Activated naive CD8-positive, alpha-beta T cell treated with anti-CD3 and anti-CD28 coated beads for 36 hours (primary cell): ENCODE results near the gene CZIB. TPM values are rescaled to one million over a fixed set of nuclear protein-coding genes. Genes with fewer than 3 reads are reported as not detected.
"Not testable (repeated sequence)": the region's sequence is repeated elsewhere in the genome, so short reads cannot be mapped to it uniquely, and the experiment has no call there.

Experiments
- DNase-seq: peaks from one replicate; pipeline ENCODE4 v3.0.0; 2021
- H3K27ac Mint-ChIP-seq: one replicate; pipeline ENCODE4 v1.8.0; 2022; ENCODE audit warnings: mild to moderate bottlenecking, moderate library complexity, mixed read lengths
- H3K27me3 Mint-ChIP-seq: one replicate; pipeline ENCODE4 v1.8.0; 2022; ENCODE audit warnings: mild to moderate bottlenecking, mixed read lengths
- H3K36me3 Mint-ChIP-seq: one replicate; pipeline ENCODE4 v1.8.0; 2021; ENCODE audit warnings: mild to moderate bottlenecking, mixed read lengths
- H3K4me1 Mint-ChIP-seq: one replicate; pipeline ENCODE4 v1.8.0; 2021; ENCODE audit warnings: mixed read lengths
- H3K4me3 Mint-ChIP-seq: one replicate; pipeline ENCODE4 v1.8.0; 2022; ENCODE audit warnings: mild to moderate bottlenecking, moderate library complexity, mixed read lengths
- H3K9me3 Mint-ChIP-seq: one replicate; pipeline ENCODE4 v1.8.0; 2022; ENCODE audit warnings: mixed read lengths
- total RNA-seq, 2 experiments: library from RNA; stranded (reverse); gene quantifications; one replicate each; pipeline ENCODE4 v1.2.3, GENCODE V29; 2021

CZIB gene
- total RNA-seq, 2 experiments from 2014 or later, result 43.4 to 44.8 TPM

GRCh38 chr1:53206735-53207379, 13.6 kb downstream of the CZIB start:
- Mint-ChIP-seq H3K4me3 (no peak overlapping the region), H3K36me3 (peaks cover 59% of the 10 kb centered on the region), H3K27ac (no peak overlapping the region), H3K9me3 (peaks cover 15% of the 10 kb centered on the region), H3K27me3 (no peaks in the 10 kb centered on the region), H3K4me1 (no peaks in the 10 kb centered on the region)
- DNase-seq, result no peak

- not testable (repeated sequence) for H3K4me3 Mint-ChIP-seq, H3K27me3 Mint-ChIP-seq, DNase-seq, H3K27ac Mint-ChIP-seq, H3K4me1 Mint-ChIP-seq
- peaks cover 15% of the 10 kb centered on the region for H3K9me3 Mint-ChIP-seq
- peaks cover 59% of the 10 kb centered on the region for H3K36me3 Mint-ChIP-seq
Observed at GRCh38 chr1:53206083-53206685, 14.2 kb downstream of the CZIB start.

DNA sequence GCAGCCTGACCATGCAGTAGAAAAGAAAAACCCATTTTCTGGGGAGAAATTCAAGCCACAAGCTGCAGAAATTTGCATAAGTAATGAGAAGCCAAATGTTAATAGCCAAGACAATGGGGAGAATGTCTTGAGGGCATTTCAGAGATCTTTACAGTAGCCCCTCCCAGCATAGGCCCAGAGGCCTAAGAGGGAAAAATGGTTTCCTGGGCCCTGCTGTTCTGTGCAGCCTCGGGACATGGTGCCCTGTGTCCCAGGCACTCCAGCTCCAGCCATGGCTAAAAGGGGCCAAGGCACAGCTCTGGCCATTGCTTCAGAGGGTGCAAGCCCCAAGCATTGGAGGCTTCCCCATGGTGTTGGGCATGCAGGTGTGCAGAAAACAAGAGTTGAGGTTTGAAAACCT, 14.9 kb downstream of the CZIB start:
- H3K27ac Mint-ChIP-seq, result not testable (repeated sequence)

DNA sequence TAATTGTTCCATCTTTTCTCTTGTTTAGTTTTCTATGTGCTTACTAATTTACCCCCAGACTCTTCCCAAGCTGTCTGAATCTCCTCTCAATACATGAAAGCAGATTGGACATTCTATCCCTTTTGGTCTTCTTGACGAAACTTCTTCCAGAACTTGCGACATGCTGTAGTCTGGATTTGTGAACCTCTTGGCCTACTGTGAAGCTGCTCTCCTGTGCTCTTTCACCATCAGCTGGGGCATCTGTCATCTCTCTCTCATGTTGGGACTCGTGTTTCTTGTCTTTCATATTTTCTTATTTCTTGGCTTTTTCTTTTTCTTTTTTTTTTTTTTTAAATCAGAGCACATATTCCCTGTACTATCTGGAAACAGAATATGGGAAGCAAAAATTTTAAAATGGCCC, 17.0 kb downstream of the CZIB start:
- H3K4me3 Mint-ChIP-seq, result no peak overlapping the region

More for the DNA sequence above, 14.9 kb downstream of the CZIB start:
- H3K4me1 Mint-ChIP-seq, H3K27me3 Mint-ChIP-seq, DNase-seq, H3K4me3 Mint-ChIP-seq: not testable (repeated sequence)
- Mint-ChIP-seq H3K9me3 (peaks cover 15% of the 10 kb centered on the region), H3K36me3 (peaks cover 59% of the 10 kb centered on the region)

GRCh38 chr1:53198241-53198651, 22.2 kb downstream of the CZIB start:
- H3K4me1 Mint-ChIP-seq, result peaks cover 20% of the 10 kb centered on the region
- no peaks in the 10 kb centered on the region for H3K27me3 Mint-ChIP-seq
- H3K9me3 Mint-ChIP-seq, result no peaks in the 10 kb centered on the region
- peak overlapping the region; percentile 90 for H3K4me3 Mint-ChIP-seq
- peak overlapping the region; percentile 93 for H3K27ac Mint-ChIP-seq
- DNase-seq, result no peak
- peaks cover 24% of the 10 kb centered on the region for H3K36me3 Mint-ChIP-seq

More for the DNA sequence above, 17.0 kb downstream of the CZIB start:
- DNase-seq, result no peak
- Mint-ChIP-seq H3K9me3 (peaks cover 15% of the 10 kb centered on the region), H3K4me1 (peaks cover 2% of the 10 kb centered on the region), H3K27me3 (no peaks in the 10 kb centered on the region), H3K36me3 (peaks cover 54% of the 10 kb centered on the region), H3K27ac (no peak overlapping the region)

GRCh38 chr1:53197291-53198200, 22.9 kb downstream of the CZIB start:
- Mint-ChIP-seq H3K4me1 (peaks cover 20% of the 10 kb centered on the region), H3K27me3 (no peaks in the 10 kb centered on the region), H3K4me3 (peak overlapping the region; percentile 90), H3K9me3 (no peaks in the 10 kb centered on the region), H3K27ac (peak overlapping the region; percentile 93), H3K36me3 (peaks cover 18% of the 10 kb centered on the region)
- DNase-seq, result no peak

GRCh38 chr1:53196485-53197290, 23.7 kb downstream of the CZIB start, which contains the start of gene CPT2:
TSS of gene CPT2 (plus strand) at chr1:53196824. CDS start at chr1:53196944, 120 bp downstream.
- H3K9me3 Mint-ChIP-seq, result no peaks in the 10 kb centered on the region
- peak within 1 kb of the TSS; percentile 93 for H3K27ac Mint-ChIP-seq
- H3K27me3 Mint-ChIP-seq, result no peaks in the 10 kb centered on the region
- H3K4me1 Mint-ChIP-seq, result peaks cover 20% of the 10 kb centered on the region
- peak within 1 kb of the TSS; percentile 90 for H3K4me3 Mint-ChIP-seq
- peak; percentile 95 for DNase-seq
- H3K36me3 Mint-ChIP-seq, result peaks cover 13% of the 10 kb centered on the region

GRCh38 chr1:53196017-53196484, 24.4 kb downstream of the CZIB start:
- Mint-ChIP-seq H3K9me3 (no peaks in the 10 kb centered on the region), H3K4me1 (peaks cover 20% of the 10 kb centered on the region), H3K27ac (peak overlapping the region; percentile 92), H3K27me3 (no peaks in the 10 kb centered on the region), H3K4me3 (peak overlapping the region; percentile 79), H3K36me3 (peaks cover 13% of the 10 kb centered on the region)
- no peak for DNase-seq

DNA sequence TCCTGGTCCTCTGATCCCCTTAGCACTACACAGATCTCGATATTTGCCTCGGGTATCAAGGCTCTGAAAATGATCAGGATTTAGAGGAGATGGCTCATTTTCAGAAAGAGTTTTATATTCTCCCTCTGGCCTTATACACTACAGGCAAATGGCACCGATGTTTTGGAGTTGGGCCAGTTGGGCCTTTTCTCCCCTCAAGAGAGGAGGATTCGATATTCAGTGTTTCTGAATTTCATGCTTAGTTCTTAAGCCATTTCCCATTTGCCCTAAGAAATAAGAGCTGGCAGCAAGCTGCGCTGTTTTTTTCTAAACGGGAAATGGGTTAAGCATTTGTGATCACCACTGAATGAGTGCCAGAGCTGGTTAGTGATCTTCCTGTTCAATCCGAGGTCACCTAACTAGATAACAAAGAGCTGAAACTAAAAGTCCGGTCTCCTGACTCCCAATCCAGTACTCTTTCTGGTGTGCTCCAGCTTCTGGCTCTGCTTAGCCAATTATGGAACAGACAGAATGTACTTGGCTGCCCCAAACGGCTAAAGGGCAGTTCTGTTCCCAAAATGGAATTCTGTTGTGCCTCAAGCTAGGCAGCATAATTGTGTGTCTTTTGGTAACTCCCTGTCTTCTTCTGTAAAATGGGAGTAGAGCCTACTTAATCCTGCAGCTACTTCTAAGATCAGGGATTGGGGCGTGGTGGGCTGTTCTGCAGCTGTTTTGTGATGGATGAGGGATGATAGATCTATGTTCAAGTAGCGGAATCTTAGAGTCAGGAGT, 25.0 kb downstream of the CZIB start:
- Mint-ChIP-seq H3K9me3 (no peaks in the 10 kb centered on the region), H3K27ac (no peak overlapping the region), H3K4me3 (no peak overlapping the region), H3K27me3 (no peaks in the 10 kb centered on the region), H3K36me3 (peaks cover 13% of the 10 kb centered on the region), H3K4me1 (peaks cover 20% of the 10 kb centered on the region)
- no peak for DNase-seq

- Mint-ChIP-seq H3K4me3 (no peak overlapping the region), H3K36me3 (no peaks in the 10 kb centered on the region), H3K27ac (no peak overlapping the region), H3K9me3 (no peaks in the 10 kb centered on the region), H3K27me3 (no peaks in the 10 kb centered on the region), H3K4me1 (no peaks in the 10 kb centered on the region)
- DNase-seq, result no peak
Observed at GRCh38 chr1:53190210-53190611, 30.2 kb downstream of the CZIB start.

GRCh38 chr1:53189061-53189460, 31.4 kb downstream of the CZIB start:
- Mint-ChIP-seq H3K4me3 (no peak overlapping the region), H3K4me1 (no peaks in the 10 kb centered on the region), H3K9me3 (no peaks in the 10 kb centered on the region), H3K27me3 (no peaks in the 10 kb centered on the region), H3K36me3 (no peaks in the 10 kb centered on the region), H3K27ac (no peak overlapping the region)
- DNase-seq, result no peak

DNA sequence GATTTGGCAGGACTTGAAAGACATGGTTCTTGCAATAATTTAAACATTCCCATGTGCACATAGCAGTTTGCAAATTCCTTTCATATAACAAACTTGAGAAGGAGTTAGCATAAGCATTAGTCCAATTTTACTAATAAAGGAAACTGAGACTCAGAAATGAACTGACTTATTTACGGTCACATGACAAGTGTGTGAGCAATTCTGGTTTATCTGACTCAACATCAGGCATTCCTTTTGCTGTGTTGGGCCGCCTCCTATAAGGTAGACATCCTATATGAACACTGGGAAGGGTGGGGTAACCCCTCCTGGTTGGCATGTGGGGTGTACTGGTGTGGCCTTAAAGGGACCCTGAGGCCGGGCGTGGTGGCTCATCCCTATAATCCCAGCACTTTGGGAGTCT, 32.3 kb downstream of the CZIB start:
- no peaks in the 10 kb centered on the region for H3K9me3 Mint-ChIP-seq
- DNase-seq, result no peak
- H3K27ac Mint-ChIP-seq, result no peak overlapping the region
- no peaks in the 10 kb centered on the region for H3K27me3 Mint-ChIP-seq
- H3K4me1 Mint-ChIP-seq, result no peaks in the 10 kb centered on the region
- no peak overlapping the region for H3K4me3 Mint-ChIP-seq
- H3K36me3 Mint-ChIP-seq, result no peaks in the 10 kb centered on the region

- Mint-ChIP-seq H3K9me3 (no peaks in the 10 kb centered on the region), H3K36me3 (no peaks in the 10 kb centered on the region), H3K4me3 (no peak overlapping the region), H3K4me1 (no peaks in the 10 kb centered on the region), H3K27me3 (no peaks in the 10 kb centered on the region), H3K27ac (no peak overlapping the region)
- DNase-seq, result no peak
Observed at GRCh38 chr1:53187401-53187800, 33.0 kb downstream of the CZIB start.

DNA sequence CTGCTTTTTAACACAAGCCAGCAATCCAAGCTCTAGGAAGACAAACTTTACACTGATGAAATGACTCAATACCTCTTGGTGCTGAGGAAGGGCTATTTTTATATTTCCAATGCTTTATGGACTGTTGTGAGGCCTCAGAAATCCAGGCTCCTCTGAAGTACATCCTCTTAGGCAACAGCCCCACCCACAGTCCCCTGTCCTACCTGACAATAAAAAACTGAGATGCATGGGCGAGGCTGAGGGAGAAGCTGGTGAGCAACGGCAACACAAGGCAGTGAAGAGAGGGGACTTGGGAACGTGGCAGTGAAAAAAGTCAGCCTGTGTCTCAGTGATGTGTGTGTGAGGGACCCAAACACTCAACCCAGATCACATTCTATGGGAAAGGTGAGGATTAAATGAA, 33.9 kb downstream of the CZIB start:
- no peaks in the 10 kb centered on the region for H3K27me3 Mint-ChIP-seq
- no peaks in the 10 kb centered on the region for H3K4me1 Mint-ChIP-seq
- no peaks in the 10 kb centered on the region for H3K9me3 Mint-ChIP-seq
- H3K27ac Mint-ChIP-seq, result no peak overlapping the region
- H3K36me3 Mint-ChIP-seq, result no peaks in the 10 kb centered on the region
- DNase-seq, result no peak
- no peak overlapping the region for H3K4me3 Mint-ChIP-seq
